ENCODE data around the gene PTCH2. TPM values are rescaled to one million over a fixed set of nuclear protein-coding genes. Genes with fewer than 3 reads are reported as not detected.
"Not testable (repeated sequence)": the region's sequence is repeated elsewhere in the genome, so short reads cannot be mapped to it uniquely, and the experiment has no call there.

PTCH2 gene
- total RNA-seq, 1 experiment from 2014 or later, result 0.83 TPM

DNA sequence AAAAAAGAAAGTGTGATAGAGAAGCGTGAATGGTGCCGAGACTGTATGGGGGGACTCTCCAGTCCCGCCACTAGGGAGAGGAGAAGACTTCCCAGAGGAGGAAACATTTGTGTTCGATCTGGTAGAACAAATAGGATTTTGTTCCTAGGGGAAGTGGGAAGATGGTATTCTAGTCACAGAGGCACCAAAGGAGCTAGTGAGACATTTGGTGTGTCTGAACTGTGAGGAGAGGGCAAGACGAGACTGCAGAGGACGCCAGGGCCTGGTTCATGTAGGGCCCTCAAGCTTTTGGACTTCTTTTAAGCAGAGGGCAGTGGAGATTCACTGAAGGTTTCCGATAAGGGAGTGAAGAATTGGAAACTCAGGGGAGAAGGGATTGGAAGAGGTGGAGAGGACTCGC is 31.8 kb downstream of the PTCH2 start:
- CTCF ChIA-PET, result interaction anchor here (1.1 kb wide), 1 partner anchor 10 kb away, joined by 5 read pairs; no protein-coding TSS in a partner anchor

DNA sequence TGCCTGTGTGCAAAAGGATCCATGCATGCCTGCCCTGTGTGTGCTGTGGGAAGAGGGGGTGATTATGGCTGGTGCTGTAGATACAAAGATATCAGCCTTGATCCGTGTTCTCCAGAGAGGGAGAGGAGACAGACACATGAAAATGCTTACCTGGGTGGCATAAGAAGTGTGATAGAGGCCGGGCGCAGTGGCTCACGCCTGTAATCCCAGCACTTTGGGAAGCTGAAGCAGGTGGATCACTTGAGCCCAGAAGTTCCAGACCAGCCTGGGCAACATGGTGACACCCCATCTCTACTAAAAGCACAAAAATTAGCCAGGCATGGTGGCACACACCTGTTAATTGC is 32.3 kb downstream of the PTCH2 start:
- H3K4me1 ChIP-seq (replicated peaks; ENCODE audit: insufficient read depth), result peaks cover 76% of the 10 kb centered on the region
- H3K79me2 ChIP-seq (ENCODE audit: low read depth); H3K9me3 ChIP-seq (ENCODE audit: insufficient read depth, low read depth); H4K20me1 ChIP-seq (ENCODE audit: insufficient read depth); H2AFZ ChIP-seq; H3K27ac ChIP-seq; intact Hi-C loops (cut with micrococcal nuclease; ENCODE audit: unreplicated experiment); H3K4me2 ChIP-seq; H3K4me3 ChIP-seq; H3K9me2 ChIP-seq (ENCODE audit: insufficient read depth); H3K27me3 ChIP-seq (ENCODE audit: insufficient read depth, low read depth); DNase-seq; H3K36me3 ChIP-seq (ENCODE audit: low read depth); BruUV-seq (replicated peaks): not testable (repeated sequence)
- CTCF ChIA-PET, result interaction anchor here (1.1 kb wide), 1 partner anchor 11 kb away, joined by 5 read pairs; no protein-coding TSS in a partner anchor
- POLR2A ChIA-PET (ENCODE audit: unreplicated experiment), result interaction anchor here (0.7 kb wide), 1 partner anchor 493 kb away, joined by 4 read pairs; no protein-coding TSS in a partner anchor
- peaks cover 73% of the 10 kb centered on the region for H3F3A ChIP-seq (ENCODE audit: insufficient read depth, low read depth)

More for the DNA sequence above, 31.8 kb downstream of the PTCH2 start:
- no peaks in the 10 kb centered on the region for H3K9me3 ChIP-seq (ENCODE audit: insufficient read depth, low read depth)
- H3F3A ChIP-seq (ENCODE audit: insufficient read depth, low read depth), result peaks cover 68% of the 10 kb centered on the region
- no peaks in the 10 kb centered on the region; the same call in 1 of the 2 replicates for H3K79me2 ChIP-seq (ENCODE audit: low read depth)
- no peaks in the 10 kb centered on the region for H4K20me1 ChIP-seq (ENCODE audit: insufficient read depth)
- H3K27ac ChIP-seq, result peak overlapping the region; percentile 17; the same call in 1 of the 2 replicates
- intact Hi-C loops (cut with micrococcal nuclease; ENCODE audit: unreplicated experiment), result no loop called here
- H3K36me3 ChIP-seq (ENCODE audit: low read depth), result no peaks in the 10 kb centered on the region
- H3K4me2 ChIP-seq, result no peak overlapping the region
- TF ChIP-seq CTCF (conservative IDR thresholded peaks at IDR 0.05), result no peak
- no peak for TF ChIP-seq EZH2 (IDR thresholded peaks at IDR 0.05; ENCODE audit: low read depth)
- no peak overlapping the region for H3K4me3 ChIP-seq
- H2AFZ ChIP-seq, result no peak overlapping the region
- POLR2A ChIA-PET (ENCODE audit: unreplicated experiment), result interaction anchor here (0.6 to 0.7 kb wide), 2 partner anchors 71 to 492 kb away, joined by 4 to 6 read pairs; no protein-coding TSS in a partner anchor
- no peaks in the 10 kb centered on the region for H3K9me2 ChIP-seq (ENCODE audit: insufficient read depth)
- no peak for DNase-seq
- BruUV-seq (replicated peaks), result no TSS peak
- H3K27me3 ChIP-seq (ENCODE audit: insufficient read depth, low read depth), result no peaks in the 10 kb centered on the region
- peaks cover 72% of the 10 kb centered on the region for H3K4me1 ChIP-seq (replicated peaks; ENCODE audit: insufficient read depth)

GRCh38 chr1:44810101-44810761 is 32.8 kb downstream of the PTCH2 start:
- peaks cover 6% of the 10 kb centered on the region; the same call in 1 of the 2 replicates for H3K79me2 ChIP-seq (ENCODE audit: low read depth)
- no peaks in the 10 kb centered on the region for H4K20me1 ChIP-seq (ENCODE audit: insufficient read depth)
- no peaks in the 10 kb centered on the region for H3K27me3 ChIP-seq (ENCODE audit: insufficient read depth, low read depth)
- H3F3A ChIP-seq (ENCODE audit: insufficient read depth, low read depth), result peaks cover 70% of the 10 kb centered on the region
- TF ChIP-seq EZH2 (IDR thresholded peaks at IDR 0.05; ENCODE audit: low read depth) (no peak), CTCF (conservative IDR thresholded peaks at IDR 0.05) (no peak)
- no peak overlapping the region for H3K4me3 ChIP-seq
- peaks cover 76% of the 10 kb centered on the region for H3K4me1 ChIP-seq (replicated peaks; ENCODE audit: insufficient read depth)
- H3K4me2 ChIP-seq, result no peak overlapping the region
- no peak overlapping the region for H2AFZ ChIP-seq
- DNase-seq, result peak; percentile 48 to 54
- peaks cover 7% of the 10 kb centered on the region; the same call in 1 of the 2 replicates for H3K36me3 ChIP-seq (ENCODE audit: low read depth)
- CTCF ChIA-PET, result no interaction called here
- intact Hi-C loops (cut with micrococcal nuclease; ENCODE audit: unreplicated experiment), result no loop called here
- H3K9me2 ChIP-seq (ENCODE audit: insufficient read depth), result no peaks in the 10 kb centered on the region
- no peaks in the 10 kb centered on the region for H3K9me3 ChIP-seq (ENCODE audit: insufficient read depth, low read depth)
- H3K27ac ChIP-seq, result no peak overlapping the region; the same call in 1 of the 2 replicates
- POLR2A ChIA-PET (ENCODE audit: unreplicated experiment), result no interaction called here
- no TSS peak for BruUV-seq (replicated peaks)
